Measurements from ENCODE around the gene KIF1A.

Gene KIF1A

DNA sequence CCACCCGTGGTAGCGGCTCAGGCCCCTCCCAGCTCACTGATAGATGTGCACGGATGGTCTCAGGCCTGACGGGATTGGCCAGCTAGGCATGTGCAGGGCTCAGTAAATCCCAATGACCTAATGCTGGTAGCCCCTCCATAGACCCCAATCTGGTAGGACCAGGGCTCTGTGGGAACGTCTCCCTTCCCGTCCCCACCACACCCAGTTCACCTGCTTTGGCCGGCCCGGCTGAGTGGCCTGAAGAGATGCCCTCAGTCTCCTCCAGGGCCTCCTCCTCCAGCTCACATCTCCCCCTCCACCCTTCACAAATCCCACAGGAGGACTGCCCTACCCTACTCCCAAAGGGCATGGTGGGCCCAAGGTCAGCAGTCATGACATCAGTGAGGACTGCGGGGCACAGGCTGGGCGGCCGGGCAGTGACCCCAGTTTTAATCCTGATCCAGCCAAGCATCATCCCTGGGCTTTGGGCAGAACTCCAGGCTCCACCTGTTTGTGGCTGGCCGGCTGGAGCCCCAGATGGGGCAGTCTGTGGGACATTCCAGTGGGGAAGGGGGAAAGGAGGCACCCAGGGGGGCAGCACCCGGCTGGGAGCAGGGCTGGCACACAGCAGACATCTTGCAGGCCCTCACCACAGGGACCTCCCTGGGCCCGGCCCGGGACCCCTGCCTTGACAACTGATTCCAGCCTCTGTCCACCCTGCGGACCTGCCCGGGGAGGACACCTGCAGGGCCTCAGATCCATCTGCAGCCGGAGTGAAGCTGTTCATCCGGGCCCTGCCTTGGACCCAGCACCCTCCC is 2.3 kb downstream of the KIF1A start:
- DNase-seq: no peak

DNA sequence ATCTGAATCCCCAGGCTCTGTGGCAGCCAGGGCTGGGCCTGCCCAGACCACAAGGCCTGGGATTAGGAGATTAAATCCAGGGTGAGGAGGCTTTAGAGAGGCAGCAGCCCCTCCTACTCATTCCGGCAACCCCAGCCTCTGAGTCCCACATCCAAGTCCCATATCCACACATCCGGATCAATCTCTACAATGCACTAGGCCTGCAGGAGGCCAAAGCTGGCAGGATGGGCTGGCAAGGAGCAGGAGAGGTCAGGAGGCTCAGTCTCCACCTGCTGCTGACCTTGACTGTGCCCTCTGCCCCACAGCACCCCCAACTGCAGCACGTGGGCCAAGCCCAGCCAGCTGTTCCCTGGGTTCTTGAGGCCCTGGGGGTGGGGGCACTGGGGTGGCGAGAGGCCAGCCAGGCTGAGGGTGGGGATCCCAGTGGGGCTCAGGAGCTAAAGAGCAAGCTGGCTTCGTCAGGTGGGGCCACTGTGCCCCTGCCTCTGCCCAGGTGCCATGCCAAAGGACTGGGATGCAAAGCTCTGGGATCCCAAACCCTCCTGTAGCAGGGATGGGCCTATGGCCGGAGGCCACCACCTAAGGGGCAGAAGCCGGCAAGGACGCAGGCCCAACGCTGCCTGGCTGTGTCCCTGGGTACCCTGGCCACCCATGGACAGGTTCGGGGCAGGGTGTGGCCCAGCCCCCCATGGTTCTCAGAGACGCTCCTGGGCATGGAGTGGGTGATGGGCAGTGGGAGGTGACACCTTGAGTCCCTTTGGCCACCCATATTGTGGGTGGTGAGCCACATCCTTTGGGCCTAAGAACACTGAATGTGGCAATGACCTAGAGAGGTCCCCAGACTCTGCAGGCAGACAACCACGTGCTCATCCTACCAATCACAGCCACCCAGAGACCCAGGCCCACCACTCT is 3.2 kb downstream of the KIF1A start:
- no peak for DNase-seq

DNA sequence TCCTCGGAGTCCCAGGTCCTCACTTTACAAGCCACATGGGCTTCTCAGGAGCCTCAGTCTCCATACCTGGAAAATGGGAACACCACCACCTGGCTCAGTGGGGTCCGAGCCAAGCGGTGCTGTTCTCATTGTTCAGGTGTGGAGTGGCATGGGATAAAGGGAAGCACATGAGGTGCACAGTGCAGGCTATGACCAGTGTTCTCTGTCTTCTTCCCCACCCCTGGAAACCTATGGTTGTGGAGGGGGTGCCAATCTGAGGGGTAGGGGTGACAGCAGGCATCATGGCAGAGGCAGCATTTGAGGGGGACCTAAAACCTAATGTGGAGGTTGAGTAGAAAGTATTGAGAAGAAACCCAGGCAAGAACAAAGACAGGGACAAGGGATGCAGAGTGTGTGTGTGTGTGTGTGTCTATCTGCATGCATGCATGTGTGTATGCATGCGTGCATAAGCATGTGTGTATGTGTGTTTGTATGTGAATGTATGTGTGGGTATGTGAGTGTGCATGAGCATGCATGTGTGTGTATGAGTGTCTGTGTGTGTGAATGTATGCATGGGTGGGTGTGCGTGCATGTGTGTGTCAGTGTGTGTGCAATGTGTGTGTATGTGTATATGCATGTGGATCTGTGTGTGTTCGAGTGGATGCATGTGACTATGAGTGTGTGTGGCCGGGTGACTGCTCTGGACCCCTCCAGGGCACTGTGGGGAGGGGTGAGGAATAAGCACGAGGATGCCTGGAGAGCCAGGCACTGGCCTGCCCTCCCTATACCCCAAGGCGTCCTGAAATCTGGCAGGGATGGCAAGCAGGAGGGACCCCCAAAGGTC is 4.0 kb downstream of the KIF1A start:
- DNase-seq: no peak

DNA sequence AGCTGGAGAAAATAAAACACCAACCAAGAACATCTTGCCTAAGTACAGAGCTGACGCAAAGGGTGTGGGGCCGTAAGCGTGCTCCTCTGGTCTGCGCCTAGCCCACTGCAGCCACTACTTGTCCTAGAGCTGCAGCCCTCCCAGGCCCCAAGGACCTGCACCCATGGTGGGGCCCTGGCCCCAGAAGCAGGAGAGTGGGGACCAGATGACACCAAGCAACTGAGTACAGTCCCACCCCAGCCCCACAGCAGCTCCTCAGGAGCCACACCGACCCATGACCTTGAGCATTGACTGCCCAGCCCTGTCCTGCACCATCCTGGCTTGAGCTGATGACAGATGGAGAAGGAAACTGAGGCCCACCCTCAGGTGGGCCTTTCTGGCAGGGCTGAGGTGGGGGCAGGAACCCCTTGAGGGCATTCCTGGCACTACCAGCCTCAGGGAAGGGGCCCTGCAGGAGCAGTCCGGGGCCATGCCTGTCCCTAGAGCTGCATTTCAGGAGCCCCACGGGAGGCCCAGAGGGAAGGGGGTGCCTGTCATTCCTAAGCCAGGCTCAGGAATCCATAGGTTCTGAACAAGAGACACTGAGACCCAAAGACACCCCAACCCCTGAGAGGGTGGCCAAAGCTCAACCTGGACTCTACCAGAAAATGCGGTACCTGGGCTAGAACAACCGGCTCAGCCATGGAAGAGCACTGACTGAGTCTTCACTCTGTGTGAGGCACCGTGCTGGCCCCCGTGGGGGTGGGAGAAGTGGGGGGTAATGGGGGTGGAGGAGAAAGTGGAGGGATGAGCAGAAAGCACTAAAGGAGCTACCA is 4.9 kb downstream of the KIF1A start:
- no peak for DNase-seq

DNA sequence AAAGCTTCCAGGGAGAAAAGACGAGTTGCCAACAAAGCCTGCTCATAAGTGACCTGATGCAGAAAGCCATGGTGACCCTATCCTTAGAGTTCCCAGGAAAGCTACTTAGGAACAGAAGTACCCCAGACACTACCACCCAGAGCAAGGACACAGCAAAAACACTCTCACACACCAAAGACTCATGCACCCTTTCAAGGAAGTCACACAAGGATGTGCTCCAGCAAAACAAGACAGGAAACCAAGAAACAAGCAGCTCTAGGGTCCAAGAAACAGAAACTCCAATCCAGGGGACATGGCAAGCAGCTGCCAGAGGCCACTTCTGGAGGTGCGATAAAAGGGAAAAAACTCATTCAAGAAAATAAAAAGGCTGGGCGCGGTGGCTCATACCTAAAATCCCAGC is 5.7 kb downstream of the KIF1A start:
- DNase-seq: no peak

DNA sequence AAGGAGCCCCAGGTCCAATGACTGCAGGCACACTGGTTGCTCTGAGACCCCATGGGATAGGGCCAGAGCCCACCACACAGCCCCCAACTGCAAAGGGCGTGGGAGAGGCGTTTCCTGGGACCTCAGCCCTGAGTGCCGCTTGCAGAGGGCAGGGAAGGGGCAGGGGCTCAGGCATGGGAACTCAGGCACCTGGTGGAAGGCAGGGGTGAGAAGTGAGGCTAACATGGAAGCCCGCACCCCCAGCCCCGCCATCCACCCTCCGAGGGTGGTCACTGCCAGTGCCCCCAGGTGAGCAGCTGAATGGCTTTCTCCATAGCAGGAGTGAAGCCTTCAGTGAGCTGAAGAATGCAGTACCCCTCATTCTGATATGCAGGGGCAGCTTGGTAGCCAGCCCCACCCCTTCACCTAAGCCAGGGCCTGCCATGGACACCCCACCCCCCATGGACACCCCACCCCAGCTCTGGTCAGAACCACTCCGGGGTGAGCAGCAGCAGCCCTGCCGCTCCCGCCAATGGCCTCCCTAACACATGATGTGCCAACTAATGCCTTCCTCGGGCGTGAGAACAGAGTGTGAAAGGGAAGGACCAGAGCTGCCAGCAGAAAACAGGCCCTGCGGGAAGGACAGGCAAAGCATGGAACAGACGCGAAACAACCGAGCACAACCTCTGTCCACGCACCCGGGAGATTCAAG is 6.6 kb downstream of the KIF1A start:
- DNase-seq: no peak

GRCh38 chr2:240812721-240813120 is 7.3 kb downstream of the KIF1A start:
- no peak for DNase-seq

DNA sequence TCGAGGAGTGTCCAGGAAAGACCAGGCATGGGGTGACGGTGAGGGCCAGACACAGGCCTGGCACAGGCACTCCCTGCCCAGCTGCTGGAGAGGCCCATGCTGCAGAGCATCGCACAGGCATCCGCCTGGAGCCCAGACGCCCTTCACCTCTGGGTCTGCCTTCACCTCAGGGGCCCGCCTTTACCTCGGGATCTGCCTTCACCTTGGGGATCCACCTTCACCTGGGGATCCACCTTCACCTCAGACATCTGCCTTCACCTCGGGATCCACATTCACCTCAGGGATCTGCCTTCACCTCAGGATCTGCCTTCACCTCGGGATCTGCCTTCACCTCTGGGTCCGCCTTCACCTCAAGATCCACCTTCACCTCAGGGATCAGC is 7.7 kb downstream of the KIF1A start:
- no peak for DNase-seq

DNA sequence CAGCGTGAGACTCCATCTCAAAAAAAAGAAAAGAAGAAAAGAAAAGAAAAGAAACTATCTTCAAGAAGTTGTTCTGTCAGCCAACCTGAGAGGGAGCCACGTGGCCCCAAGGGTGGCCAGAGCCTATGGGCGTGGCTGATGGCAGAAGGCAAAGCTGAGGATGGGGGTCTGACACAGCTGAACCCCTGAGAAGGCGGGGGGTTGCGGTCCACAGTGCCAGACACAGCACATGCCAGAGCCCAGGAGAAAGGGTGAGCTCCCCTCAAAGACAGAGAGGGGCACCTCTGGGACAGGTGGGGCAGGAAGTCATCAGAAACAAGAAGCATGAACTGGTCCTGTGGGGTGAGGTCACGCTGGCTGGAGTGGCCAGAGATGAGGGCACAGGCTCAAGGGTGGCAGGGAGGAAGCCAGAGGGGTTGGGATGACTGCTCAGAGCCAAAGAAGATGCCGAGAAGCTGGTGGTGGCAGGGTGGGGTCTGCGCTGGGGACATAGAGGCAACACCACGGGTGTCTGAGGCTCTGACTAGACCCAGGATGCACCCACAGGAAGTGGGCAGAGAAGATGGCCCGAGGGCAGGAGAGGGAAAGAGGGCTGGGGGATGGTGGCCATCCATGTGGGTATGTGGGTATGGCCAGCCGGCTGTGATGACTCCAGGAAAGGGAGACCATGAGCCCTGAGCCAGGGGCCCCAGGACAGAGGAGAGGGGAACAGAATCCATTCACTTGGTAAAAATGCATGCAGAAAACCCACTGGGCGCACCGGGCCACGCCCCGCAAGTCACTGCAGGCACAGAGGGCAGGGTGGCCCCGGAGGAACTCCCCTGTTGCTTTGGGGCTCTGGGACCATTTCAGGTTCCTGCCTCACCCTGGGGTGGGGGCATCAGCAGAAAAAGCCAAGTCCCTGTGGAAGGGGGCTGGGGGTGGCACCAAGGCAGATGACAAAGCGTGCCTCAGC is 8.4 kb downstream of the KIF1A start:
- no peak for DNase-seq

GRCh38 chr2:240810621-240811020 is 9.4 kb downstream of the KIF1A start:
- DNase-seq: no peak

- no peak for DNase-seq
Measured at GRCh38 chr2:240810199-240810598, 9.8 kb downstream of the KIF1A start.

- DNase-seq: no peak
Measured at GRCh38 chr2:240809276-240809675, 10.7 kb downstream of the KIF1A start.

DNA sequence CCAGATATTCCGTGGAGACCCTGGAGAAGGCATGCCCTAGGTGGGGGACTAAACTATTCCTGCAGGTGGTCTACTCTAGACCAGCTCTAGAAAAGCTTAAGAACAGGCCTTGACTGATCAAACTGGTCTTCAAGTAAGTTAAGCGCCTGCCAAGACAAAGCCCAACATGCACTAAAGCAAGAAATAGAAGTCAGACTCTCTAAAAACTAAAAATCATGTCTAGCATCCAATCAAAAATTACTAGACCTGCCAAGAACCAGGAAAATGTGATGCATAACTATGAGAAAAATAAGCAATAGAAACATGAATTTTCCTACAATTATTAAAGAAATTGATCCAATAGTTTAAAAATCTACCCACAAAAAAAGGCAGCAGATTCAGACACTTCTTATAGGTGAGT is 13.6 kb downstream of the KIF1A start:
- no peak for DNase-seq

- DNase-seq: no peak
Measured at GRCh38 chr2:240806006-240806405, 14.0 kb downstream of the KIF1A start.

DNA sequence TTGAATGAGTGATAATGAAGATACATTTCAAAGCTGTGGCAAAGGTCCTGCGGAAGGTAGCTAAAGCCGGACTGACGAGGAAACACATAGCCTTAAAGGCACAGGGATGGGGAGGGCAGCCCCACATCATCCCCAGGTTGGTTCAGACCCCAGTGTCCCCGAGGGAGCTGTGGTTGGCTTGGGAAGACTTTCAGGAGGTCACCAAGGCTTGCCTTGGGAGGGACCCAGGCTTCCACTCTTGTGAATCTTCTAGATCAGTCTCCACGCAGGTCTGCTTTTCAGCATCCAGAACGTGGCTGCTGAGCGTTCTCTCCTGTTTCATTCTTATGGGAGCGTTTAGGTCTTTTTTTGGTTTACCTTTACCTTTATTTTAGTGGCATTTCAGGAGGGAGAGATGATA is 16.8 kb downstream of the KIF1A start:
- no peak for DNase-seq

DNA sequence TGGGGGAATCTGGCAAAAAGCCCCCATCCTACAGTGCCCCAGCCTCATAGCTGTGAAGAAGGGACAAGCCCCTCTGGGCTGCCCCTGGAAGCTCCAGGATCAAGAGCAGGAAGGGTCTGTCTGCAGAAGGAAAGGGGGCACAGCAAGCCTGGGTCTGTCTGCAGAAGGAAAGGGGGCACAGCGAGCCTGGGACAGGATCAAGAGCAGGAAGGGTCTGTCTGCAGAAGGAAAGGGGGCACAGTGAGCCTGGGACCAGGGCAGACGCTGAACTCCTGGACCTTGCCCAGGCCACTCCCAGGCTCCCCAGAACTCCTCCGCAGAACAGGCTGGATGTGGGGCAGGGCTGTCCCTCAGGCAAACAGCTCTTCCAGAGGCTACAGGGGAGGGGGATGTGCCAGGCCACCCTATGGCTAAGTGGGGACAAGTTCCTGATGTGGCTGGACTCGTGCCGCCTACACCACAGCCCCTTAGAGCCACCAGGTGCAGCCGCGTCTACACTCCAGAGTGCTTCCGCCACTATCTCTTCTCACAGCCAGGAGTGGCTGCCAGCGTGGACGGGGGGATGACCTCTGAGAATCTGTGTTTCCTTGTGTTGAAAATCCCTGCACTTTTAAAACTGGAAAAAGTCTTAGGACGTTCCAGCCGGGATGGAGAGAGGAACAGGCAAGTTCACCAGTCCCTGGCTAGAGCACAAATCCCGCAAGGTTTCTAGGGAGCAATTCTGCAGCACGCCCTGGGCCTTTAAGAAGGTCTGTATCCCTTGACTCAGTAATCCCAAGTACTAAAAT is 20.8 kb downstream of the KIF1A start:
- DNase-seq: no peak

GRCh38 chr2:240798327-240798905 is 21.6 kb downstream of the KIF1A start:
- DNase-seq: no peak

- no peak for DNase-seq
Measured at GRCh38 chr2:240797914-240798313, 22.1 kb downstream of the KIF1A start.

DNA sequence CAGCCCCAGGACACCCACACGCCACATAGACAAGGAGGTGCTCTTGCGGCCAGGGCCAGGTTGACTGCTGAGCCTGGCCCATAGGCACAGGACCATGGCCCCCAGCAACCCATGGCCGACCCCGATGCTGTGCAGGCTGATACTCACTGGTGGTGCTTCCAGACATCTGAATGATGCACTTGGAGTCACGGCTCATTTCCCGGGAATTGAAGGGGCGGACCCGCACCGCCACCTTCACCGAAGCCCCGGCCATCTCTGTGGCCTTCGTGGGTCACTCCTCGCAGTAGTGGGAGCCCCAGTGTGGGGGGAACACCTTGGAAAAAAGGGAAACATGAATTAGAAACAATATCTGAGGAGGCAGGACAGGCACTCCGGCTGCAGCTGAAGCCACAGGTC is 22.5 kb downstream of the KIF1A start:
- no peak for DNase-seq

All from NCI-H1436 treated with DMSO at 0.1 percent for 48 hours (cell line).